Heart left ventricle (tissue), 16 donors: ENCODE results near the gene FBXL22. TPM values are rescaled to one million over a fixed set of nuclear protein-coding genes. Genes with fewer than 3 reads are reported as not detected.

ENCODE experiments used
- ATAC-seq, 4 donors: fragments of 200-7000 bp; cut with Tn5 transposase; one replicate each; pipeline ENCODE4 v1.9.1; 2020 to 2022; ENCODE audit warnings: moderate library complexity in 4 of 4, mild to moderate bottlenecking in 3 of 4, moderate number of reproducible peaks in 1 of 4
- DNase-seq, 5 donors: peaks; one replicate each; pipeline ENCODE4 v3.0.0-alpha.2; 2020
- H3K27ac ChIP-seq, 12 donors: fragments of 200-600 bp; sonication (generic) in 4 of 12; one replicate each; pipeline versions ENCODE4 v1.5.0 to v1.8.0; 2016 to 2022; ENCODE audit warnings: mild to moderate bottlenecking in 2 of 12
- H3K27me3 ChIP-seq, 9 donors: fragments of 200-600 bp; sonication (generic) in 2 of 9; one replicate each; pipeline versions ENCODE4 v1.5.1 to v1.8.0; 2016 to 2022; ENCODE audit warnings: mild to moderate bottlenecking in 3 of 9
- H3K36me3 ChIP-seq, 9 donors: fragments of 200-600 bp; sonication (generic) in 2 of 9; one replicate each; pipeline versions ENCODE4 v1.5.0 to v1.8.0; 2018 to 2022; ENCODE audit warnings: mild to moderate bottlenecking in 2 of 9
- H3K4me1 ChIP-seq, 12 donors: fragments of 200-600 bp; sonication (generic) in 4 of 12; one replicate each; pipeline versions ENCODE4 v1.5.0 to v1.8.0; 2016 to 2022; ENCODE audit warnings: mild to moderate bottlenecking in 3 of 12
- H3K4me3 ChIP-seq, 12 donors: fragments of 200-600 bp; sonication (generic) in 4 of 12; one replicate each; pipeline versions ENCODE4 v1.5.0 to v1.8.0; 2017 to 2022; ENCODE audit warnings: mild to moderate bottlenecking in 9 of 12, moderate library complexity in 4 of 12
- H3K9me3 ChIP-seq, 12 donors: fragments of 200-600 bp; sonication (generic) in 4 of 12; one replicate each; pipeline versions ENCODE4 v1.5.0 to v1.8.0; 2016 to 2022; ENCODE audit warnings: mild to moderate bottlenecking in 1 of 12
- POLR2A ChIP-seq, 2 donors: fragments of 450-650 bp; IDR thresholded peaks; one replicate each; pipeline ENCODE4 v1.6.1; 2017; ENCODE audit warnings: antibody characterized with exemption in 2 of 2, mild to moderate bottlenecking in 2 of 2, moderate library complexity in 2 of 2
- WGBS, 4 donors: extraction: QIAGEN DNeasy Blood & Tissue Kit in 2 of 4; methylation state at CpG; one replicate each; pipeline versions ENCODE4 v1.1.5 to v1.1.7; 2013 to 2018; 5-methylcytosine and 5-hydroxymethylcytosine counted together
- intact Hi-C, 10 donors: fragments of 100-400 bp; cut with DNase I; formaldehyde crosslinking; loops; one replicate each; pipeline versions ENCODE4 v1.11.1 to v1.14.2; 2022
- polyA plus RNA-seq, 2 donors: library from polyadenylated mRNA; stranded (reverse); fragments of 200-250 nt; gene quantifications; one replicate each; pipeline ENCODE4 v1.2.3, GENCODE V29; 2013
- total RNA-seq, 9 donors: library from RNA; depleted of rRNA in 2 of 9; stranded (reverse); fragments of >200 nt in 2 of 9; fragmentation: NEBNext Ultra II Directional in 3 of 9; extraction: Animal tissue kit (Norgen Biotek cat#: 25700) in 3 of 9; gene quantifications; one replicate each; pipeline versions ENCODE4 v1.1.0 to v1.2.4, GENCODE V29; 2016 to 2023
- TF ChIP-seq, protein P1 (sequence below), 12 donors: fragments of 200-600 bp; sonication (generic) in 4 of 12; IDR thresholded peaks; one replicate each; pipeline versions ENCODE4 v1.5.0 to v1.8.0; 2018 to 2022; ENCODE audit warnings: antibody characterized with exemption in 12 of 12, mild to moderate bottlenecking in 5 of 12
- donor health status: ischemic (EF 13 %, LVEDD 7.1; RV severe dilation, severe dysfunction).
- donor health status: healthy with polysubstance abuse.
- donor health status: DM: no; HTN: yes; CAD: no.
- donor health status: DM: no; HTN: no; CAD: no.
- donor health status: ischemic (EF 25% LVEDD 6.9; RV normal size, moderate dysfunction).
- donor health status: ischemic (EF 25% LVEDD 5.7; RV mildly dilated, moderate dysfunction).
- donor health status: healthy.
- donor health status: DM: yes; HTN: yes; CAD: no.
- donor health status: ischemic (EF 35%, LVEDD 5.7; RV mildly dilated, moderate dysfunction).
- donor health status: nonischemic (EF 11% LVEDD 7.7; RV severe dilation, severe dysfunction).
- donor health status: DM: yes; HTN: yes; CAD: no.
- donor health status: PGD.
- donor health status: ischemic (EF 29% LVEDD 5.4; RV normal size, mild dysfunction).
- donor health status: nonischemic (EF 23%, LVEDD 6.1; RV moderate dilation, normal function).

Gene FBXL22
- total and polyA plus RNA-seq, 11 donors, result 2.4 to 41.5 (median 20.7) TPM

DNA sequence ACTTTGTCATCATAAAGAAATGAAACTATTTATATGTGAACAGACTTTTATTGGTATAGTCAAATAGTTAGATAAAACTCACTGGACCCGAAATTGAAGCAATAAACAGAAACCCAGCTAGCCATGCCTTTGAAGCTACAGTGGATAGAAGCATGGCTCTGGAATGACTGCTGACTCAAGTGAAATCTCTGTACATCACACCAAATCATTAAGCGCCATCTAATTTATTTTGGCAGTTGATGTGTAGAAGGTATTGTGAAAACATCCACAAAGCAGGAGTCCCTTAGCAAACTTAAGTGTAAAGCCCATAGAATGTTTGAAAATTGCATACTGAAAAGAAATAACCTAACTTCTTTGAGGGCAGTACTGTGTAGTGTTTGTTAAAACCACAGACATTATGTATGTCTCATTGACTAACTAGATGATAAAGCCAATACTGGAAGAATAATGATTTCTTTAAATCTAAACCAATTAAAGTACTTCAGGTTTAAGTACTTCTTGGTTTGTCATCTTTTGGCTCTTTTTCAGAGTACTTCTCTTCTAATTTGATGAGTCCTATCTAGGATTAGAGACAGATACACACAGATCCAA, 42.8 kb upstream of the FBXL22 start:
- DNase-seq, result no peak
- no peak overlapping the region for H3K4me3 ChIP-seq
- intact Hi-C loops, result loop anchor here in 6 of 10 donors (5.0 to 10.0 kb wide), 3 partner anchors 47 to 67 kb away; partner anchors contain the start of gene USP3 (in 2 of the 6)
- peaks cover 0 to 48% (median 26%) of the 10 kb centered on the region in 9 donors for H3K36me3 ChIP-seq
- no peak for TF ChIP-seq POLR2A (IDR thresholded peaks at IDR 0.05)
- TF ChIP-seq, protein P1, sequence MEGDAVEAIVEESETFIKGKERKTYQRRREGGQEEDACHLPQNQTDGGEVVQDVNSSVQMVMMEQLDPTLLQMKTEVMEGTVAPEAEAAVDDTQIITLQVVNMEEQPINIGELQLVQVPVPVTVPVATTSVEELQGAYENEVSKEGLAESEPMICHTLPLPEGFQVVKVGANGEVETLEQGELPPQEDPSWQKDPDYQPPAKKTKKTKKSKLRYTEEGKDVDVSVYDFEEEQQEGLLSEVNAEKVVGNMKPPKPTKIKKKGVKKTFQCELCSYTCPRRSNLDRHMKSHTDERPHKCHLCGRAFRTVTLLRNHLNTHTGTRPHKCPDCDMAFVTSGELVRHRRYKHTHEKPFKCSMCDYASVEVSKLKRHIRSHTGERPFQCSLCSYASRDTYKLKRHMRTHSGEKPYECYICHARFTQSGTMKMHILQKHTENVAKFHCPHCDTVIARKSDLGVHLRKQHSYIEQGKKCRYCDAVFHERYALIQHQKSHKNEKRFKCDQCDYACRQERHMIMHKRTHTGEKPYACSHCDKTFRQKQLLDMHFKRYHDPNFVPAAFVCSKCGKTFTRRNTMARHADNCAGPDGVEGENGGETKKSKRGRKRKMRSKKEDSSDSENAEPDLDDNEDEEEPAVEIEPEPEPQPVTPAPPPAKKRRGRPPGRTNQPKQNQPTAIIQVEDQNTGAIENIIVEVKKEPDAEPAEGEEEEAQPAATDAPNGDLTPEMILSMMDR (IDR thresholded peaks at IDR 0.05), result no peak
- H3K27ac ChIP-seq, result no peak overlapping the region
- no peaks in the 10 kb centered on the region for H3K27me3 ChIP-seq
- H3K4me1 ChIP-seq, result peaks cover 0 to 41% (median 17%) of the 10 kb centered on the region in 12 donors
- no peaks in the 10 kb centered on the region for H3K9me3 ChIP-seq
- no peak for ATAC-seq
- WGBS, 4 donors, result 96 to 99% (median 97%) methylated on average over 2 of the region's 2 CpGs

DNA sequence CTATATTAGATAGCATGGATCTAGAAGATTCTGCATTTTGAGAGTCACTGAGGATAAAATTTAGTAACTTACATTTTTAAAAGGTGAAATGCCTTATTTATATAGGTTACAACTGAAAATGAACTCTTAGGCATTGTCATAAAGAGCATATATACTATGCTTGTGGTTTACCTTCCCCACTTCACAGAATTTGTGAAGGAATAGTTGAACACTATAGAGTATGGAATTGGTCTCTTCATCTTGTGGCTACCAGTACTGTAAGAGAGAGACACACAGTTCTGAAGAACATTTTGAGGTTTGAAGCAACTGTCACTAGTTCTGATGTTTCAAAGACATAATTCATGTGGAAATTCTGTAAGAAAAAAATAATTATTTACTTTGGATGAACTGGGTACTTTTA, 41.7 kb upstream of the FBXL22 start:
- Histone ChIP-seq H3K4me3 (no peak overlapping the region), H3K36me3 (peaks cover 0 to 58% (median 36%) of the 10 kb centered on the region in 9 donors), H3K4me1 (peaks cover 0 to 41% (median 17%) of the 10 kb centered on the region in 12 donors), H3K27me3 (no peaks in the 10 kb centered on the region), H3K9me3 (no peaks in the 10 kb centered on the region), H3K27ac (no peak overlapping the region)
- TF ChIP-seq, protein P1 (IDR thresholded peaks at IDR 0.05), result no peak
- no peak for TF ChIP-seq POLR2A (IDR thresholded peaks at IDR 0.05)
- no peak for DNase-seq
- no peak for ATAC-seq
- intact Hi-C loops, result loop anchor here in 2 of 10 donors (10.0 kb wide), 1 partner anchor 51 kb away; the partner anchor contains the start of gene USP3 (in 2 of the 2)

DNA sequence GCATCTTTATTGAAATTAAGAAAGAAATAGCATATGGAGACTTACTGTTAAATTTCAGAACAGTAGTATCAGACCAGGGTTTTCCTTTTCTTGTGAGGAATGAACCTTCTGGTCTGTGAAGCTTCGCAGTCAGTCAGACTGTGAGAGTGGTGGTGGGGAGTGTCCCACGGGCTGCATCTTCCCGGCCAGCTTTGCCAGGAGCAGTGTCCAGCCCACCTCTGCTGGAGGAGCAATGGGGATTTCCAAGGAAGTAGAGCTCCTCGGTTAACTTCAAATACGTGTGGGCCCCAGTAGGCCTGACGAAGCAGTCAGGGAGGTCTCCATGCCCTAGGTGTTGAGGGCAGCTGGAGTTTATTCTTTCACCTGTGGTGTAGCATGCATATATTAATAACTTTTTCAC, 40.9 kb upstream of the FBXL22 start:
- no peaks in the 10 kb centered on the region for H3K9me3 ChIP-seq
- H3K4me3 ChIP-seq, result no peak overlapping the region
- 46 to 59% (median 51%) methylated on average over 6 of the region's 6 CpGs for whole genome bisulfite sequencing, 4 donors
- intact Hi-C loops, result loop anchor here in 2 of 10 donors (10.0 kb wide), 1 partner anchor 51 kb away; the partner anchor contains the start of gene USP3 (in 2 of the 2)
- ATAC-seq (peak in 1 of 4 donors; percentile 52), DNase-seq (no peak)
- TF ChIP-seq, protein P1 (IDR thresholded peaks at IDR 0.05), result no peak
- TF ChIP-seq POLR2A (IDR thresholded peaks at IDR 0.05), result no peak
- peaks cover 0 to 65% (median 43%) of the 10 kb centered on the region in 9 donors for H3K36me3 ChIP-seq
- H3K27me3 ChIP-seq, result no peaks in the 10 kb centered on the region
- H3K27ac ChIP-seq, result no peak overlapping the region
- peaks cover 0 to 37% (median 17%) of the 10 kb centered on the region in 12 donors for H3K4me1 ChIP-seq

DNA sequence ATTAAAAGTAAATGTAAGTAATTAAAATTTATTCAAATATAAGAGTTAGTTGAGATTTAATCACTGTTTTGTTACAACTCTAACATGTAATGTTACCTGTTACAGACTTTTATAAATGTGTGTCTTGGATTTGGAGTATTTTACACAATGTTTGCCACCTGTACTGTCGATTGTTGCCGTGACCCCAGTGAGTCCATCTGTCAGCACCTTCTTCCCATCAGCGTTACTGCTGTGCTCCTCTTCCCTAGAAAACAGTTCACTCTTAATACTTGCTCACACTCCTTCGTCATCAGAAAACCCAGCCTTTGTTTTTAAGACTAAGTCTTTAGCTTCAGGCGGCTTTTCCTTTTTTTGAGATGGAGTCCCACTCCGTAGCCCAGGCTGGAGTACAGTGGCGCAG, 40.5 kb upstream of the FBXL22 start:
- H3K9me3 ChIP-seq, result no peaks in the 10 kb centered on the region
- intact Hi-C loops, result loop anchor here in 2 of 10 donors (10.0 kb wide), 1 partner anchor 52 kb away; the partner anchor contains the start of gene USP3 (in 2 of the 2)
- H3K27me3 ChIP-seq, result no peaks in the 10 kb centered on the region
- H3K4me1 ChIP-seq, result peaks cover 0 to 33% (median 17%) of the 10 kb centered on the region in 12 donors
- no peak for TF ChIP-seq POLR2A (IDR thresholded peaks at IDR 0.05)
- TF ChIP-seq, protein P1 (IDR thresholded peaks at IDR 0.05), result no peak
- no peak for DNase-seq
- WGBS, 4 donors, result 89 to 96% (median 93%) methylated on average over 7 of the region's 7 CpGs
- H3K36me3 ChIP-seq, result peaks cover 0 to 70% (median 48%) of the 10 kb centered on the region in 9 donors
- H3K27ac ChIP-seq, result no peak overlapping the region
- ATAC-seq, result no peak
- no peak overlapping the region for H3K4me3 ChIP-seq
